NB4 (cell line): ENCODE results near the gene RBFOX1.

Experiments used
- POLR2A ChIP-seq: IDR thresholded peaks from 2 replicates; pipeline ENCODE4 v1.6.1; 2011; ENCODE audit warnings: mild to moderate bottlenecking; ENCODE audit not compliant: insufficient read length; ENCODE audit errors: extremely low read depth
- TF ChIP-seq, protein P1 (sequence below): IDR thresholded peaks from 2 replicates; pipeline ENCODE4 v1.6.1; 2011; ENCODE audit warnings: low read depth, low read length

- TF ChIP-seq, protein P1, sequence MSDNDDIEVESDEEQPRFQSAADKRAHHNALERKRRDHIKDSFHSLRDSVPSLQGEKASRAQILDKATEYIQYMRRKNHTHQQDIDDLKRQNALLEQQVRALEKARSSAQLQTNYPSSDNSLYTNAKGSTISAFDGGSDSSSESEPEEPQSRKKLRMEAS: no peak
- no peak for TF ChIP-seq POLR2A
These were observed 49.9 kb downstream of the RBFOX1 start for GRCh38 chr16:7382521-7382920.
